HEK293 (cell line): Measurements from ENCODE around the gene S100A16.

Experiments used
- CTCF ChIA-PET: fragments of 350-600 bp; formaldehyde crosslinking; extraction: SDS; loops from one replicate; lab custom pipeline; 2021; ENCODE audit warnings: antibody characterized with exemption; lab: Yijun Ruan, JAX
- POLR2A ChIA-PET: fragments of 300-600 bp; formaldehyde crosslinking; extraction: SDS; loops from one replicate; lab custom pipeline; 2020; ENCODE audit warnings: antibody characterized with exemption, inconsistent platforms; lab: Yijun Ruan, JAX
- H3K27ac ChIP-seq: fragments of 200-500 bp; sonication (Bioruptor generic); 2 replicates; pipeline ENCODE4 v1.5.1; 2014; ENCODE audit warnings: low read depth, low read length, control low read depth, inconsistent platforms; ENCODE audit errors: extremely low read depth
- H3K36me3 ChIP-seq, 2 experiments: fragments of 200-500 bp in 1 of 2; sonication (Bioruptor generic) in 1 of 2; 1 replicate in 1 of 2; 2 replicates in 1 of 2; pipeline ENCODE4 v1.5.1; 2014 to 2017; ENCODE audit warnings: inconsistent platforms in 2 of 2, low read length in 2 of 2; ENCODE audit not compliant: control insufficient read depth in 2 of 2, insufficient read depth in 1 of 2
- H3K4me1 ChIP-seq: fragments of 200-500 bp; sonication (Bioruptor generic); 2 replicates; pipeline ENCODE4 v1.5.1; 2014; ENCODE audit warnings: mild to moderate bottlenecking, low read length, inconsistent platforms; ENCODE audit not compliant: control insufficient read depth, insufficient read depth
- H3K4me3 ChIP-seq: 2 replicates; pipeline ENCODE4 v1.5.1; 2011; ENCODE audit warnings: low read depth, mild to moderate bottlenecking, control low read depth, low read length, moderate library complexity
- H3K9me3 ChIP-seq: fragments of 200-500 bp; sonication (Bioruptor generic); 2 replicates; pipeline ENCODE4 v1.5.1; 2014; ENCODE audit warnings: low read depth, low read length, inconsistent platforms; ENCODE audit not compliant: control insufficient read depth, insufficient read depth
- KLF1 ChIP-seq: fragments of 450-650 bp; formaldehyde crosslinking; IDR thresholded peaks from 2 replicates; pipeline ENCODE4 v1.5.1; 2016; ENCODE audit warnings: missing biosample characterization, missing genetic modification characterization
- KLF10 ChIP-seq: fragments of 450-650 bp; IDR thresholded peaks from 2 replicates; pipeline ENCODE4 v1.5.1; 2018; ENCODE audit warnings: missing biosample characterization, mild to moderate bottlenecking, missing genetic modification characterization
- RBAK ChIP-seq: fragments of 450-650 bp; formaldehyde crosslinking; IDR thresholded peaks from 2 replicates; pipeline ENCODE4 v1.5.1; 2016; ENCODE audit warnings: missing biosample characterization, missing genetic modification characterization
- YY2 ChIP-seq: fragments of 450-650 bp; formaldehyde crosslinking; IDR thresholded peaks from 2 replicates; pipeline ENCODE4 v1.5.1; 2016; ENCODE audit warnings: missing biosample characterization, missing genetic modification characterization
- ZBTB1 ChIP-seq: fragments of 450-650 bp; formaldehyde crosslinking; IDR thresholded peaks from 2 replicates; pipeline ENCODE4 v1.5.1; 2016; ENCODE audit warnings: missing biosample characterization, missing genetic modification characterization
- ZBTB20 ChIP-seq: fragments of 450-650 bp; formaldehyde crosslinking; IDR thresholded peaks from 2 replicates; pipeline ENCODE4 v1.5.1; 2016; ENCODE audit warnings: missing biosample characterization, missing genetic modification characterization
- ZFHX2 ChIP-seq: fragments of 450-650 bp; formaldehyde crosslinking; conservative IDR thresholded peaks from 2 replicates; pipeline ENCODE4 v1.5.1; 2016; ENCODE audit warnings: missing biosample characterization, missing genetic modification characterization
- ZNF121 ChIP-seq: fragments of 450-650 bp; formaldehyde crosslinking; IDR thresholded peaks from 2 replicates; pipeline ENCODE4 v1.5.1; 2016; ENCODE audit warnings: missing biosample characterization, missing genetic modification characterization
- ZNF169 ChIP-seq: fragments of 450-650 bp; formaldehyde crosslinking; IDR thresholded peaks from 2 replicates; pipeline ENCODE4 v1.5.1; 2016; ENCODE audit warnings: missing biosample characterization, missing genetic modification characterization
- ZNF221 ChIP-seq: fragments of 450-650 bp; formaldehyde crosslinking; IDR thresholded peaks from 2 replicates; pipeline ENCODE4 v1.5.1; 2017; ENCODE audit warnings: missing biosample characterization, missing genetic modification characterization, borderline replicate concordance
- ZNF239 ChIP-seq: fragments of 450-650 bp; formaldehyde crosslinking; IDR thresholded peaks from 2 replicates; pipeline ENCODE4 v1.5.1; 2016; ENCODE audit warnings: missing biosample characterization, missing genetic modification characterization
- ZNF391 ChIP-seq: fragments of 450-650 bp; formaldehyde crosslinking; IDR thresholded peaks from 2 replicates; pipeline ENCODE4 v1.5.1; 2016; ENCODE audit warnings: low read depth, missing biosample characterization, missing genetic modification characterization, borderline replicate concordance
- ZNF416 ChIP-seq: fragments of 450-650 bp; formaldehyde crosslinking; IDR thresholded peaks from 2 replicates; pipeline ENCODE4 v1.5.1; 2016; ENCODE audit warnings: missing biosample characterization, missing genetic modification characterization
- ZNF664 ChIP-seq: fragments of 450-650 bp; formaldehyde crosslinking; IDR thresholded peaks from 2 replicates; pipeline ENCODE4 v1.5.1; 2016; ENCODE audit warnings: missing biosample characterization, missing genetic modification characterization
- ZSCAN23 ChIP-seq: fragments of 450-650 bp; formaldehyde crosslinking; IDR thresholded peaks from 2 replicates; pipeline ENCODE4 v1.5.1; 2016; ENCODE audit warnings: missing biosample characterization, missing genetic modification characterization
- TF ChIP-seq, protein P1 (sequence below): fragments of 450-650 bp; formaldehyde crosslinking; IDR thresholded peaks from 2 replicates; pipeline ENCODE4 v1.5.1; 2016; ENCODE audit warnings: missing biosample characterization, missing genetic modification characterization, borderline replicate concordance
- TF ChIP-seq, protein P2 (sequence below): fragments of 450-650 bp; formaldehyde crosslinking; IDR thresholded peaks from 2 replicates; pipeline ENCODE4 v1.5.1; 2016; ENCODE audit warnings: missing biosample characterization, missing genetic modification characterization
- TF ChIP-seq, protein P3 (sequence below): fragments of 450-650 bp; formaldehyde crosslinking; IDR thresholded peaks from 2 replicates; pipeline ENCODE4 v1.5.1; 2016; ENCODE audit warnings: missing biosample characterization, missing genetic modification characterization
- TF ChIP-seq, protein P4 (sequence below): fragments of 450-650 bp; formaldehyde crosslinking; IDR thresholded peaks from 2 replicates; pipeline ENCODE4 v1.5.1; 2016; ENCODE audit warnings: missing biosample characterization, missing genetic modification characterization
- TF ChIP-seq, protein P5 (sequence below): fragments of 450-650 bp; formaldehyde crosslinking; IDR thresholded peaks from 2 replicates; pipeline ENCODE4 v1.5.1; 2016; ENCODE audit warnings: missing biosample characterization, missing genetic modification characterization

Gene S100A16

DNA sequence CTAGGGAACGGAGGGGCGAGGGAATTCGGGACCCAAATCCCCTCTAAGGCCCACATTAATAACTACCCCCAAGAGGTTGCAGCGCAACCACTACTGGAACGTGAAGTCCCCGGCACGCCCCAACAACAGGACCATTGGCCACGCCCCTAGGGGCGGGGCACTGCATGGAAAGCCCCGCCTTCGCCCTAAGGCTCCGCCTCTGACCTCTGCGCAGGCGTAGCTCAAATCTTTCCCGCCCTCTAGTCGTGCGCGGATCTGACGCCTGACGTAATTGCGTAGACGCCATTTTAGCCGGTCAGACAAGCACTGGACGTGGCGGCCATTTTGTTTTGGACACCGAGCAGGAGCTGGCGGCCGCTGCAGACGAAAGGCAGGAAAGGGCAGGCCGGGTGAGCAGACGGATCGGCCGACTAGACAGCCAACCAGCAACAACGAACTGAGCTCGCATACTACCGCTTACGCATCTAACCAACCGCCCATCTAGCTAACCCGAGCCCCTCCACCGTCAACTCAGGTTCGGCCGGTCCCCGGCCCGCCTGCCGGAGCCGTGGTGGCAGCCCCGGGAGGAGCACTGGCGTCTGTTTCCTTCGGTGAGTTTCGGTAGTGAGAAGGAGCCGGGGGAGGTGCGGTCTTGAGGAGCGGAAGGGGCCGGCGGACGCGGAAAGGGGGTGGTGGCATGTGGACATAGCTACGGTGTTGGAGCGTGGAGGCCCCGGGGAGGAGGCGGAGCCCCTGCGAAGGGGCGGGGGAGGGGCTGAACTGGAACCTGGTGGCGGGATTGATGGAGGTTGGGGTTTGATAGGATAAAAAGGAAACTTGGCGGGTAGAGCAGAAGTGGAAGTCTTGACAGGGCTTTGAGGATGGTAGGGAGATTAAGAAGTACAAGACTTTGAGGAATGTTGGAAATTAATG is 21.1 kb upstream of the S100A16 start, which contains the start of gene CHTOP (continued):
- TF ChIP-seq ZNF391 (tag by site-specific recombination) (0 out of 2 replicates have a peak, but pooled peaks have one; percentile 53), ZBTB1 (tag by site-specific recombination) (0 out of 2 replicates have a peak, but pooled peaks have one; percentile 38), ZNF239 (peak; percentile 49; the same call in 1 of the 2 replicates), ZSCAN23 (tag by site-specific recombination) (peak; percentile 87), KLF10 (tag by site-specific recombination) (peak; percentile 77), YY2 (tag by site-specific recombination) (peak; percentile 92)
- TF ChIP-seq, protein P1, sequence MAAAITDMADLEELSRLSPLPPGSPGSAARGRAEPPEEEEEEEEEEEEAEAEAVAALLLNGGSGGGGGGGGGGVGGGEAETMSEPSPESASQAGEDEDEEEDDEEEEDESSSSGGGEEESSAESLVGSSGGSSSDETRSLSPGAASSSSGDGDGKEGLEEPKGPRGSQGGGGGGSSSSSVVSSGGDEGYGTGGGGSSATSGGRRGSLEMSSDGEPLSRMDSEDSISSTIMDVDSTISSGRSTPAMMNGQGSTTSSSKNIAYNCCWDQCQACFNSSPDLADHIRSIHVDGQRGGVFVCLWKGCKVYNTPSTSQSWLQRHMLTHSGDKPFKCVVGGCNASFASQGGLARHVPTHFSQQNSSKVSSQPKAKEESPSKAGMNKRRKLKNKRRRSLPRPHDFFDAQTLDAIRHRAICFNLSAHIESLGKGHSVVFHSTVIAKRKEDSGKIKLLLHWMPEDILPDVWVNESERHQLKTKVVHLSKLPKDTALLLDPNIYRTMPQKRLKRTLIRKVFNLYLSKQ (tag by site-specific recombination): no peak
- TF ChIP-seq, protein P2, sequence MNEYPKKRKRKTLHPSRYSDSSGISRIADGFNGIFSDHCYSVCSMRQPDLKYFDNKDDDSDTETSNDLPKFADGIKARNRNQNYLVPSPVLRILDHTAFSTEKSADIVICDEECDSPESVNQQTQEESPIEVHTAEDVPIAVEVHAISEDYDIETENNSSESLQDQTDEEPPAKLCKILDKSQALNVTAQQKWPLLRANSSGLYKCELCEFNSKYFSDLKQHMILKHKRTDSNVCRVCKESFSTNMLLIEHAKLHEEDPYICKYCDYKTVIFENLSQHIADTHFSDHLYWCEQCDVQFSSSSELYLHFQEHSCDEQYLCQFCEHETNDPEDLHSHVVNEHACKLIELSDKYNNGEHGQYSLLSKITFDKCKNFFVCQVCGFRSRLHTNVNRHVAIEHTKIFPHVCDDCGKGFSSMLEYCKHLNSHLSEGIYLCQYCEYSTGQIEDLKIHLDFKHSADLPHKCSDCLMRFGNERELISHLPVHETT: peak; percentile 82; the same call in 1 of the 2 replicates
- TF ChIP-seq, protein P3, sequence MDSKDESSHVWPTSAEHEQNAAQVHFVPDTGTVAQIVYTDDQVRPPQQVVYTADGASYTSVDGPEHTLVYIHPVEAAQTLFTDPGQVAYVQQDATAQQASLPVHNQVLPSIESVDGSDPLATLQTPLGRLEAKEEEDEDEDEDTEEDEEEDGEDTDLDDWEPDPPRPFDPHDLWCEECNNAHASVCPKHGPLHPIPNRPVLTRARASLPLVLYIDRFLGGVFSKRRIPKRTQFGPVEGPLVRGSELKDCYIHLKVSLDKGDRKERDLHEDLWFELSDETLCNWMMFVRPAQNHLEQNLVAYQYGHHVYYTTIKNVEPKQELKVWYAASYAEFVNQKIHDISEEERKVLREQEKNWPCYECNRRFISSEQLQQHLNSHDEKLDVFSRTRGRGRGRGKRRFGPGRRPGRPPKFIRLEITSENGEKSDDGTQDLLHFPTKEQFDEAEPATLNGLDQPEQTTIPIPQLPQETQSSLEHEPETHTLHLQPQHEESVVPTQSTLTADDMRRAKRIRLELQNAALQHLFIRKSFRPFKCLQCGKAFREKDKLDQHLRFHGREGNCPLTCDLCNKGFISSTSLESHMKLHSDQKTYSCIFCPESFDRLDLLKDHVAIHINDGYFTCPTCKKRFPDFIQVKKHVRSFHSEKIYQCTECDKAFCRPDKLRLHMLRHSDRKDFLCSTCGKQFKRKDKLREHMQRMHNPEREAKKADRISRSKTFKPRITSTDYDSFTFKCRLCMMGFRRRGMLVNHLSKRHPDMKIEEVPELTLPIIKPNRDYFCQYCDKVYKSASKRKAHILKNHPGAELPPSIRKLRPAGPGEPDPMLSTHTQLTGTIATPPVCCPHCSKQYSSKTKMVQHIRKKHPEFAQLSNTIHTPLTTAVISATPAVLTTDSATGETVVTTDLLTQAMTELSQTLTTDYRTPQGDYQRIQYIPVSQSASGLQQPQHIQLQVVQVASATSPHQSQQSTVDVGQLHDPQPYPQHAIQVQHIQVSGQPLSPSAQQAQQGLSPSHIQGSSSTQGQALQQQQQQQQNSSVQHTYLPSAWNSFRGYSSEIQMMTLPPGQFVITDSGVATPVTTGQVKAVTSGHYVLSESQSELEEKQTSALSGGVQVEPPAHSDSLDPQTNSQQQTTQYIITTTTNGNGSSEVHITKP: peak; percentile 79
- TF ChIP-seq, all 188 proteins: peak for 81

DNA sequence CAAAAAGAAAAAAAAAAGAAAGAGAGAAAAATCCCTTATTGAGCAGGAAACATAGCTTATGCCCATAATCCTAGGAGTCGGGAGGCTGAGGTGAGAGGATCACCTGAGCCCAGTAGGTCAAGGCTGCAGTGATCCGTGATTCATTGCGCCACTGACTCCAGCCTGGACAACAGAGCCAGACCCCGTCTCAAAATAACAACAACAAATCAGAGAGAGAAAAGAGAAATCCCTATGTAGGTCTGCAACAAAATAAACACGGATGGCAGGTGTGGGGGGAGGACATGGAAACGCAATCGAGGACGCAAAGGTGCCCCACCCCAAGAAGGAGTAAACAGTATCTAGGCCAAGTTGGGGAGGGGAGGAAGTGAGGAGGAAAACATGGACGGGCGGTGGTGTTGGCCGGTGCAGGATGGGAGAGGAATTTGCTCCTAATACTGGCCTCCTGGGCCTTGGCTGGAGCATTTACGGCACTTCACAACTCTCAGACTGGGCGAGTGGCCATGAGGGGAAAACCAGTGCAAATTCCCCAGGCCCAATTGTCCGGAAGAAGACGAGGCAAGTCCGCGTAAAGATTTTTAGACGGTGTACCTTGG is 20.3 kb upstream of the S100A16 start:
- no peaks in the 10 kb centered on the region for H3K4me1 ChIP-seq
- H3K4me3 ChIP-seq: no peak overlapping the region
- peaks cover 19 to 32% of the 10 kb centered on the region in 2 experiments for H3K36me3 ChIP-seq
- no peak for TF ChIP-seq ZNF169 (tag by site-specific recombination)
- TF ChIP-seq RBAK (tag by site-specific recombination): no peak
- peak; percentile 95 for TF ChIP-seq ZNF121 (tag by site-specific recombination)
- no peak for TF ChIP-seq ZBTB20 (tag by site-specific recombination)
- no peak for TF ChIP-seq ZNF416
- TF ChIP-seq ZNF221 (tag by site-specific recombination): no peak
- TF ChIP-seq, protein P4, sequence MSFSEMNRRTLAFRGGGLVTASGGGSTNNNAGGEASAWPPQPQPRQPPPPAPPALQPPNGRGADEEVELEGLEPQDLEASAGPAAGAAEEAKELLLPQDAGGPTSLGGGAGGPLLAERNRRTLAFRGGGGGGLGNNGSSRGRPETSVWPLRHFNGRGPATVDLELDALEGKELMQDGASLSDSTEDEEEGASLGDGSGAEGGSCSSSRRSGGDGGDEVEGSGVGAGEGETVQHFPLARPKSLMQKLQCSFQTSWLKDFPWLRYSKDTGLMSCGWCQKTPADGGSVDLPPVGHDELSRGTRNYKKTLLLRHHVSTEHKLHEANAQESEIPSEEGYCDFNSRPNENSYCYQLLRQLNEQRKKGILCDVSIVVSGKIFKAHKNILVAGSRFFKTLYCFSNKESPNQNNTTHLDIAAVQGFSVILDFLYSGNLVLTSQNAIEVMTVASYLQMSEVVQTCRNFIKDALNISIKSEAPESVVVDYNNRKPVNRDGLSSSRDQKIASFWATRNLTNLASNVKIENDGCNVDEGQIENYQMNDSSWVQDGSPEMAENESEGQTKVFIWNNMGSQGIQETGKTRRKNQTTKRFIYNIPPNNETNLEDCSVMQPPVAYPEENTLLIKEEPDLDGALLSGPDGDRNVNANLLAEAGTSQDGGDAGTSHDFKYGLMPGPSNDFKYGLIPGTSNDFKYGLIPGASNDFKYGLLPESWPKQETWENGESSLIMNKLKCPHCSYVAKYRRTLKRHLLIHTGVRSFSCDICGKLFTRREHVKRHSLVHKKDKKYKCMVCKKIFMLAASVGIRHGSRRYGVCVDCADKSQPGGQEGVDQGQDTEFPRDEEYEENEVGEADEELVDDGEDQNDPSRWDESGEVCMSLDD (tag by site-specific recombination): 0 out of 2 replicates have a peak, but pooled peaks have one; percentile 46
- no peak for TF ChIP-seq ZNF664
- TF ChIP-seq, protein P5, sequence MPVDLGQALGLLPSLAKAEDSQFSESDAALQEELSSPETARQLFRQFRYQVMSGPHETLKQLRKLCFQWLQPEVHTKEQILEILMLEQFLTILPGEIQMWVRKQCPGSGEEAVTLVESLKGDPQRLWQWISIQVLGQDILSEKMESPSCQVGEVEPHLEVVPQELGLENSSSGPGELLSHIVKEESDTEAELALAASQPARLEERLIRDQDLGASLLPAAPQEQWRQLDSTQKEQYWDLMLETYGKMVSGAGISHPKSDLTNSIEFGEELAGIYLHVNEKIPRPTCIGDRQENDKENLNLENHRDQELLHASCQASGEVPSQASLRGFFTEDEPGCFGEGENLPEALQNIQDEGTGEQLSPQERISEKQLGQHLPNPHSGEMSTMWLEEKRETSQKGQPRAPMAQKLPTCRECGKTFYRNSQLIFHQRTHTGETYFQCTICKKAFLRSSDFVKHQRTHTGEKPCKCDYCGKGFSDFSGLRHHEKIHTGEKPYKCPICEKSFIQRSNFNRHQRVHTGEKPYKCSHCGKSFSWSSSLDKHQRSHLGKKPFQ (tag by site-specific recombination): no peak
- peak; percentile 17; the same call in 1 of the 2 replicates for TF ChIP-seq KLF1 (tag by site-specific recombination)
- TF ChIP-seq ZFHX2 (tag by site-specific recombination): no peak
- CTCF ChIA-PET: interaction anchor here (0.6 to 2.1 kb wide), 8 partner anchors 8 to 354 kb away, joined by 3 to 9 read pairs (median 3); no protein-coding TSS in a partner anchor
- no peak overlapping the region for H3K27ac ChIP-seq
- POLR2A ChIA-PET: interaction anchor here (0.5 to 2.5 kb wide), 35 partner anchors 10 to 368 kb away, joined by 3 to 34 read pairs (median 6); partner anchors contain the start of genes CREB3L4, ILF2, INTS3 and RPS27
- no peaks in the 10 kb centered on the region for H3K9me3 ChIP-seq
